GM13976 (cell line): Measurements from ENCODE around the gene STOX2.

Source experiments
- DNase-seq: peaks from one replicate; pipeline ENCODE4 v3.0.0; 2012; ENCODE audit warnings: low spot score
- CTCF ChIP-seq: IDR thresholded peaks from 2 replicates; pipeline ENCODE4 v1.5.1; 2012; ENCODE audit warnings: borderline replicate concordance, mild to moderate bottlenecking; ENCODE audit not compliant: insufficient read depth; ENCODE audit errors: extremely low read depth, missing control alignments, control extremely low read depth
- in situ Hi-C: fragments of 300-500 bp; cut with MboI; formaldehyde crosslinking; loops from one replicate; pipeline ENCODE4 v1.12.0; 2022; ENCODE audit warnings: low sequenced_read_pairs, mixed read lengths, inconsistent platforms; ENCODE audit not compliant: unreplicated experiment

STOX2 gene

GRCh38 chr4:183993676-183994075 lies 88.6 kb downstream of the STOX2 start:
- no peak for DNase-seq
- no peak for TF ChIP-seq CTCF
- in situ Hi-C loops = no loop called here

- in situ Hi-C loops = no loop called here
- no peak for TF ChIP-seq CTCF
- no peak for DNase-seq
These were observed 90.5 kb downstream of the STOX2 start for GRCh38 chr4:183995570-183995969.

- no peak for TF ChIP-seq CTCF
- no peak for DNase-seq
- in situ Hi-C loops = no loop called here
These were observed 91.8 kb downstream of the STOX2 start for GRCh38 chr4:183996868-183997267.

GRCh38 chr4:183999435-183999834 lies 94.3 kb downstream of the STOX2 start:
- in situ Hi-C loops = no loop called here
- no peak for TF ChIP-seq CTCF

GRCh38 chr4:184000457-184001396 lies 95.6 kb downstream of the STOX2 start:
- DNase-seq = no peak
- TF ChIP-seq CTCF = no peak
- in situ Hi-C loops = no loop called here

More at GRCh38 chr4:183999435-183999834, 94.3 kb downstream of the STOX2 start:
- DNase-seq = no peak

GRCh38 chr4:184003433-184003832 lies 98.3 kb downstream of the STOX2 start:
- DNase-seq = no peak
- TF ChIP-seq CTCF = no peak
- in situ Hi-C loops = no loop called here

- in situ Hi-C loops = no loop called here
- no peak for DNase-seq
- no peak for TF ChIP-seq CTCF
These were observed 102.8 kb downstream of the STOX2 start for GRCh38 chr4:184007891-184008290.
